DND-41 (cell line): Measurements from ENCODE around the gene TACC3.
A peak's percentile ranks its signal among the peaks of the same experiment; 100 is the strongest.

Experiments used
- ATAC-seq: fragments of 200-7000 bp; cut with Tn5 transposase; 3 replicates; pipeline ENCODE4 v1.9.1; 2021; ENCODE audit warnings: low read depth; ENCODE audit not compliant: insufficient read depth
- DNase-seq: peaks from one replicate; pipeline ENCODE4 v3.0.0-alpha.2; 2020
- H2AFZ ChIP-seq: 2 replicates; pipeline ENCODE4 v1.6.0; 2012; ENCODE audit warnings: low read depth, low read length
- H3K27ac ChIP-seq: 2 replicates; pipeline ENCODE4 v1.5.1; 2012; ENCODE audit warnings: low read length, inconsistent platforms
- H3K27me3 ChIP-seq: fragments of 200-600 bp; sonication (generic); 2 replicates; pipeline ENCODE4 v1.6.0; 2012; ENCODE audit warnings: low read length, mild to moderate bottlenecking, inconsistent platforms; ENCODE audit not compliant: insufficient read depth, poor library complexity
- H3K36me3 ChIP-seq: 2 replicates; pipeline ENCODE4 v1.5.1; 2012; ENCODE audit warnings: low read length, inconsistent platforms; ENCODE audit not compliant: insufficient read depth
- H3K4me1 ChIP-seq: 2 replicates; pipeline ENCODE4 v1.5.1; 2012; ENCODE audit warnings: mild to moderate bottlenecking, low read length; ENCODE audit not compliant: insufficient read depth
- H3K4me2 ChIP-seq: 2 replicates; pipeline ENCODE4 v1.6.0; 2012; ENCODE audit warnings: mild to moderate bottlenecking, moderate library complexity, low read length, inconsistent platforms; ENCODE audit not compliant: insufficient read depth
- H3K4me3 ChIP-seq, 2 experiments: fragments of 200-600 bp in 1 of 2; shearing (Covaris generic) in 1 of 2; 2 replicates each; pipeline ENCODE4 v1.5.1; 2012 to 2016; ENCODE audit warnings: inconsistent platforms in 2 of 2, low read length in 2 of 2, mild to moderate bottlenecking in 2 of 2, low read depth in 1 of 2, moderate library complexity in 1 of 2
- H3K79me2 ChIP-seq: 2 replicates; pipeline ENCODE4 v1.6.0; 2012; ENCODE audit warnings: low read length, inconsistent platforms; ENCODE audit not compliant: insufficient read depth
- H3K9ac ChIP-seq: 2 replicates; pipeline ENCODE4 v1.6.0; 2012; ENCODE audit warnings: low read depth, mild to moderate bottlenecking, inconsistent platforms, low read length, moderate library complexity
- H3K9me3 ChIP-seq: 2 replicates; pipeline ENCODE4 v1.5.1; 2012; ENCODE audit warnings: low read length, moderate library complexity, mild to moderate bottlenecking, inconsistent platforms; ENCODE audit not compliant: insufficient read depth, severe bottlenecking
- H4K20me1 ChIP-seq: 2 replicates; pipeline ENCODE4 v1.6.0; 2012; ENCODE audit warnings: low read length; ENCODE audit not compliant: insufficient read depth
- CTCF ChIP-seq: IDR thresholded peaks from 2 replicates; pipeline ENCODE4 v1.5.1; 2012; ENCODE audit warnings: borderline replicate concordance, low read length, moderate library complexity, mild to moderate bottlenecking; ENCODE audit not compliant: poor library complexity, severe bottlenecking; ENCODE audit errors: extremely low read depth
- EZH2 ChIP-seq: IDR thresholded peaks from 3 replicates; pipeline ENCODE4 v1.6.1; 2012; ENCODE audit warnings: borderline replicate concordance, low read depth, mild to moderate bottlenecking, moderate library complexity, low read length, inconsistent platforms; ENCODE audit not compliant: severe bottlenecking

TACC3 gene

GRCh38 chr4:1723131-1723801 is 1.9 kb downstream of the TACC3 start:
- peaks cover 69% of the 10 kb centered on the region for H4K20me1 ChIP-seq
- H3K27me3 ChIP-seq, result no peaks in the 10 kb centered on the region
- H2AFZ ChIP-seq, result no peak overlapping the region
- peak overlapping the region; percentile 95 for H3K9ac ChIP-seq
- H3K9me3 ChIP-seq, result no peaks in the 10 kb centered on the region
- peak overlapping the region; percentile 84 for H3K27ac ChIP-seq
- peaks cover 67% of the 10 kb centered on the region for H3K4me1 ChIP-seq
- no peak for TF ChIP-seq EZH2
- TF ChIP-seq CTCF, result no peak
- H3K4me2 ChIP-seq, result peak overlapping the region; percentile 98
- peaks cover 95% of the 10 kb centered on the region for H3K79me2 ChIP-seq
- H3K36me3 ChIP-seq, result peaks cover 69% of the 10 kb centered on the region
- ATAC-seq, result no peak
- H3K4me3 ChIP-seq, result peak overlapping the region; percentile 81 to 91; a peak in 3 of 4 replicates
- no peak for DNase-seq

- Histone ChIP-seq H3K36me3 (peaks cover 85% of the 10 kb centered on the region), H3K79me2 (peaks cover 96% of the 10 kb centered on the region), H2AFZ (no peak overlapping the region), H3K27ac (no peak overlapping the region), H3K9me3 (no peaks in the 10 kb centered on the region), H3K4me2 (peak overlapping the region; percentile 19), H3K9ac (no peak overlapping the region; the same call in 1 of the 2 replicates), H3K27me3 (no peaks in the 10 kb centered on the region), H4K20me1 (peaks cover 73% of the 10 kb centered on the region), H3K4me1 (peaks cover 47% of the 10 kb centered on the region), H3K4me3 (no peak overlapping the region)
- TF ChIP-seq CTCF (no peak), EZH2 (no peak)
- DNase-seq, result no peak
- ATAC-seq, result no peak
These were observed 4.2 kb downstream of the TACC3 start for GRCh38 chr4:1725521-1725920.

GRCh38 chr4:1726146-1726934 is 5.0 kb downstream of the TACC3 start:
- H3K4me2 ChIP-seq, result peak overlapping the region; percentile 19; the same call in 1 of the 2 replicates
- peaks cover 47% of the 10 kb centered on the region for H3K4me1 ChIP-seq
- no peak overlapping the region for H2AFZ ChIP-seq
- no peak overlapping the region for H3K4me3 ChIP-seq
- peaks cover 81% of the 10 kb centered on the region for H4K20me1 ChIP-seq
- peak; percentile 61 for ATAC-seq
- H3K9ac ChIP-seq, result no peak overlapping the region
- peak; percentile 85 for DNase-seq
- TF ChIP-seq CTCF (peak; percentile 97), EZH2 (no peak)
- H3K36me3 ChIP-seq, result peaks cover 93% of the 10 kb centered on the region
- no peaks in the 10 kb centered on the region for H3K27me3 ChIP-seq
- no peaks in the 10 kb centered on the region for H3K9me3 ChIP-seq
- 0 out of 2 replicates have a peak overlapping the region, but pooled peaks have one; percentile 18 for H3K27ac ChIP-seq
- H3K79me2 ChIP-seq, result peaks cover 99% of the 10 kb centered on the region
